CD4-positive, alpha-beta T cell treated with Interleukin-2 at 100 ng/mL for 4 hours (primary cell): ENCODE measurements around the gene PKN1.

Source experiments
- DNase-seq: peaks from one replicate; pipeline ENCODE4 v3.0.0-alpha.2; 2020; ENCODE audit warnings: low spot score

Gene PKN1

GRCh38 chr19:14406645-14407401 is 26.3 kb upstream of the PKN1 start:
- DNase-seq: no peak

- peak; percentile 12 for DNase-seq
Measured at GRCh38 chr19:14407605-14408484, 25.3 kb upstream of the PKN1 start.

GRCh38 chr19:14408491-14409145 is 24.5 kb upstream of the PKN1 start:
- peak; percentile 27 for DNase-seq

- DNase-seq: peak; percentile 41
Measured at GRCh38 chr19:14409146-14410023, 23.7 kb upstream of the PKN1 start.

GRCh38 chr19:14410091-14411051 is 22.7 kb upstream of the PKN1 start:
- DNase-seq: peak; percentile 66

GRCh38 chr19:14411161-14411937 is 21.8 kb upstream of the PKN1 start:
- DNase-seq: no peak

GRCh38 chr19:14411938-14412245 is 21.2 kb upstream of the PKN1 start:
- peak; percentile 13 for DNase-seq

GRCh38 chr19:14412324-14412995 is 20.6 kb upstream of the PKN1 start:
- DNase-seq: no peak

GRCh38 chr19:14412996-14413692 is 20.0 kb upstream of the PKN1 start:
- no peak for DNase-seq

GRCh38 chr19:14413693-14414181 is 19.4 kb upstream of the PKN1 start:
- DNase-seq: no peak

GRCh38 chr19:14414926-14415690 is 18.0 kb upstream of the PKN1 start:
- DNase-seq: peak; percentile 4

- DNase-seq: no peak
Measured at GRCh38 chr19:14416817-14417231, 16.3 kb upstream of the PKN1 start.

- peak; percentile 77 for DNase-seq
Measured at GRCh38 chr19:14418856-14419105, 14.3 kb upstream of the PKN1 start.

GRCh38 chr19:14419106-14419813 is 13.8 kb upstream of the PKN1 start, which contains the start of gene DDX39A:
Gene DDX39A (minus strand): TSS chr19:14419341. CDS start chr19:14413220, 6,121 bp downstream.
- DNase-seq: peak; percentile 99

- no peak for DNase-seq
Measured at GRCh38 chr19:14425696-14426138, 7.4 kb upstream of the PKN1 start.

- no peak for DNase-seq
Measured at GRCh38 chr19:14427461-14427860, 5.6 kb upstream of the PKN1 start.

- DNase-seq: no peak
Measured at GRCh38 chr19:14428882-14429416, 4.2 kb upstream of the PKN1 start.
